ENCODE results near the gene SYT7.
"Not testable (repeated sequence)": the region's sequence is repeated elsewhere in the genome, so short reads cannot be mapped to it uniquely, and the experiment has no call there.

Gene SYT7

GRCh38 chr11:61472868-61473267, 108.0 kb downstream of the SYT7 start:
- DNase-seq: no peak

DNA sequence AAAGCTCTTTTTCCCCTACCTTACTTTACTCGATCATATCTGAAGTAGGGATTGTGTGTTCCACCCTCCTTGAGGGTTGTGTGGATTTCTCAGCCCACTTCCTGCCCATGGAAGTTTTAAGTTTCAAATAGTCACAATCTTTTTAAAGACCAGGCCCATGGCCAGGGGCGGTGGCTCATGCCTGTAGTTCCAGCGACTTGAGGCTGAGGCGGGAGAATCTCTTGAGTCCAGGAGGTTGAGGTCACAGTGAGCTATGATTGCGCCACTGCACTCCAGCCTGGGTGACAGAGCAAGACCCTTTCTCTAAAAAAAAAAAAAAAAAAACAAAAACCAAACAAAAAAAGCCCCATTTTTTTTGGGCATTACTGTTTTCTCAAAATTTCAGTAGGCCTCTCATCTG, 108.6 kb downstream of the SYT7 start:
- DNase-seq: no peak

- no peak for DNase-seq
These were observed 112.9 kb downstream of the SYT7 start for GRCh38 chr11:61468002-61468401.

DNA sequence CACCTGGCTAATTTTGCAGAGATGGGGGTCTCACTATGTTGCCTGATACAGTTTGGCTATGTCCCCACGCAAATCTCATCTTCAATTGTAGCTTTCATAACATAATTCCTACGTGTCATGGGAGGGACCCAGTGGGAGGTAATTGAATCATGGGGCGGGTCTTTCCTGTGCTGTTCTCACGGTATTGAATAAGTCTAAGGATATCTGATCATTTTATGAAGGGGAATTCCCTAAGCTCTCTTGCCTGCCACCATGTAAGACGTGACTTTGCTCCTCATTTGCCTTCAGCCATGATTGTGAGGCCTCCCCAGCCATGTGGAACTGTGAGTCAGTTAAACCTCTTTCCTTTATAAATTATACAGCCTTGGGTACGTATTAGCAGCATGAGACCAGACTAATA, 113.3 kb downstream of the SYT7 start:
- not testable (repeated sequence) for DNase-seq
